Stimulated activated CD8-positive, alpha-beta memory T cell treated with anti-CD3 and anti-CD28 coated beads, Interleukin-4, amount 100 ng/mL, for 4 hours (primary cell): Measurements from ENCODE around the gene CYTH1.

Experiments used
- DNase-seq, 2 donors: peaks; one replicate each; pipeline ENCODE4 v3.0.0-alpha.2; 2020; ENCODE audit warnings: low read depth in 2 of 2, low spot score in 1 of 2

The CYTH1 gene

GRCh38 chr17:78653382-78653781 lies 128.7 kb downstream of the CYTH1 start:
- DNase-seq: no peak

DNA sequence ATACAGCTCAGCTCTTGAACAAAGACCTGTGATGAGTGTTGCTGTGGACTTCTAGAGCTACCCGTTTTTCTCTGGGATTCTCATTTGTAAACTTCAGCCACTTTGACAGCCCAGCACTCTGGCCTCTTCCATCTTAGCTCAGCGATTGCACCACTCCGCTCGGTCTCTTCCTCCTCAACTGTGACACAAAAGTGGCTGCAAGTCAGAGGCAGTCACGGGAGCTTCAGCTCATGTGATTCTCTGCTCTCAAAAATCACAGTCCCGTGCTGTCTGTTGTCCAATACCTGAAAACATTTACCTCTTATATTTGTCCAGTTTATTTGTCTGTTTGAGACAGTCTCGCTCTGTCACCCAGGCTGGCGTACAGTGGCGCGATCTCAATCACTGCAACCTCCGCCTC lies 129.2 kb downstream of the CYTH1 start:
- DNase-seq: no peak

GRCh38 chr17:78652024-78652423 lies 130.0 kb downstream of the CYTH1 start:
- no peak for DNase-seq

GRCh38 chr17:78651554-78651953 lies 130.5 kb downstream of the CYTH1 start:
- DNase-seq: no peak

DNA sequence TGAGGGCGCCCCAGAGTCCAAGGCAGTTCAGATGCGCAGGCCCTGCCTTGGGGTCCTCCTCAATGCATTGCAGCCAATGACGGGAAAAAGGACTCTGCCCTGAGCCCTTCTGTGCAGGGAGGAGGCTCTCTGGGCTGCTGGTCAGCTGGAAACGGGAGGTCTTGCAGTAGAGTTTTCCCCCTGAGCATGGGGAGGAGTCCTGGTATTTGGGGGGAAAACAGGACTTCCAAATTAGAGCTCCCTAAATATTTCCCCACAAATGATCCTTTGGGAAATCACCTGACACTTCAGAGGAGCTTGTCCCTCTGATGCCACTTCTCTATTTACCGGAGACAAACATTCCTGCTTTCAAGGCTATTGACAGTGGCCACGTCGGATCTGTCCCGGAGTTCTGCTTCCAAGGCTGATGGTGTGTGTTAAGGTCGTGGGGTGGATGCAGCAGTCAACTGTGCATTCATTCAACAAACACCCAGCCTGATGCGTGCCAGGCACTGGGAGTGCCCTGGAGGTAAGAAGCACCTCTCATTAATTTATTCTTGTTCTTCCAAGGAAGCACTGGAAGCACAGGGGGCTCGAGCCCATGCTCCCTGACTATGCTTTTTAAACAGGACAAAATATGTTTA lies 131.9 kb downstream of the CYTH1 start:
- no peak for DNase-seq

DNA sequence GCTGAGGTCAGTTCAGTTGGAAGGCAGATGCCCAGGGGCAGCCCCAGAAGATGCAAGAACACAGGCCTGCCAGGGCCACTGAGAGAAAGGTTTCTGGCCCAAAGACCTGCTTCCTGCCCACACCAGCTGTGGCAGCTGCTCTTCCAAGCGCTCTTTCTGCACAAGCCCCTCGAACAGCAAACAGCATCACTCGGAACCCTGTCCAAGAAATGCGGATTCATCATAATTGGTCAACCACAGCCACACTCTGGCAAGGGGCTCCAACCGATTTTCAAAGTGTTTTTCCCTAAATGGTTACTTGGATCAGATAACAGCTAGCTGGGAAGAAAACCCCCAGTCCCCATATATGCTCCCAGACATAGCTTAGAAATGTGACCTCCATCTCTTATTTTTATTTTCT lies 133.8 kb downstream of the CYTH1 start:
- no peak for DNase-seq

- DNase-seq: no peak
Measured at GRCh38 chr17:78647032-78647431, 135.0 kb downstream of the CYTH1 start.

DNA sequence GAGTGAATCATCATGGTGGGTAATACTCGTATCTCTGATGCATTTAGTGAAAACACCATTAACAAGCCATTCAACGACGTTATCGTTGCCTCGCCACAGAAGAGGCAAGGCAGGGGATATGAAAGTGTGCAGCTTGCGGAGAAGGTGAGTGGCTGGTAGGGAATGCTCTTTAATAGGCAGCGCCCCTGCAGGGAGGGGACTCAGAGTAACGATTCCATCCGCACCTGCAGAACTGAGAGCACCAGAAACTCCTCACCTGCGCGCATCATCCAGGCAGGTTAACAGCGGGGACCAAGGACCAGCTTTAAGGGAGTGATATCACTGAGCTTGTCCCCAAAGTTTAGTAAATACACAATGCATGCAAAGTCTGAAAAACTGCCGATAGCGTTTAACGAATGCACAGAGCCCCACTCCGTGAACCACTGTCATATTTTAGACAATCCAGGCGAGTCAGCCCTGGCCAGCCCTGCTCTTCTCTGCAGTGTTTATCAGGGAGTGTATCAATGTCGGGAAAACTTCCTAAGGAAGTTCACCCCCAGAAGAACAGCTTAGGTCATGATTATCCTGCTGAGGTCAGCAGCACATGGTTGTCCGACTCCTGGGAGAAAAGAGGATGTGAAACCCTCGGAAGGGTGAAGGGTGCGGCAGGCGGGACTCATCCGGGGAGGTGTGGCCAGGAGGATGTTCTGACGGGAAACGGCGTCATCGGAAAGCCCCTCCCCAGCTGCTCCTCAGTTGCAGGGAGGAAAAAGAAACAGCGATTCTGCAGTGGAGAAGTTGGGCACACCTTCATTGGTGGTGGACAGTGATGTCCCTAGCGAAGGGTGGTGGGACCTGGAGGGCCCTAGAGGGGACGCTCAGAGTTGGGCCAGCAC lies 136.4 kb downstream of the CYTH1 start:
- DNase-seq: peak; percentile 24 to 29

DNA sequence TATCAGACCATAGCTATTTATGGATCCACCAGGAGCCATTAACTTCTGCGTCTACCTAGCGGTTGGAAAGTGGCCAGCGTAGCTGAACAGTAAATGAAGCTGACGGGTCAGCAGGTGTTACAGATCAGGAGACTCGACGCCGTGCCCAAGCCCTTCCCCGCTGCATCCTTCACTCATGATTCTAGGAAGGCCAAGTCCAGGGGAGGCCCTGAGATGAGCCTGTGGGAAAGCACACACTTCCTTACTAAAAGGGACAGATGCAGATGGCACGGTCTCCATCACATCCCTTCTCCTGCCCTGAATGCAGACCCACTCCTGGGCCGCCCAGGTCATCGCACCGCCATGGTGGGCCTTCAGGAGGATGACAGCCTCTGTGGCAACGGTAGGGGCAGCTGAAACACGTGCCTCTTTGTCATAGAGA lies 137.1 kb downstream of the CYTH1 start:
- no peak for DNase-seq

GRCh38 chr17:78644224-78644623 lies 137.8 kb downstream of the CYTH1 start:
- no peak for DNase-seq

- DNase-seq: no peak
Measured at GRCh38 chr17:78643326-78643725, 138.7 kb downstream of the CYTH1 start.

- DNase-seq: no peak
Measured at GRCh38 chr17:78642707-78643106, 139.4 kb downstream of the CYTH1 start.

DNA sequence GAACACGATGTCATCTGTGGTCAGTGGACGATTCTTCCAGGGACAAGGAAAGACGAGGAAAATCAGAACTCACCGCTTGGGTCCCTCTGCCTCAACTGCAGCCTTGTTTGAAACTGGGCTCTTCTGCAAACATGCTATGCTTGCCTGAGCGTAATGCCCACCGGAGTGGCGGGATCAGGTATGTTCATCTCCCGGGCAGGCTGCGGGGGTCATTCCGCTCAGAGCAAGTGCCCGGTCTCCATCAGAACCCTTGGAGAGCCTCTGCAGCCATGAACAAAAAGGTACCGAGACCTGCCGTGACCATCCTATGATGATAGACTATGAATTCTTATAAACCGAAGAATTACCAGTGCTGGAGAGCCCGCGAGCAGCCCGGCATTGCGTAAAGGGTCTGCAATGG lies 140.4 kb downstream of the CYTH1 start:
- no peak for DNase-seq

DNA sequence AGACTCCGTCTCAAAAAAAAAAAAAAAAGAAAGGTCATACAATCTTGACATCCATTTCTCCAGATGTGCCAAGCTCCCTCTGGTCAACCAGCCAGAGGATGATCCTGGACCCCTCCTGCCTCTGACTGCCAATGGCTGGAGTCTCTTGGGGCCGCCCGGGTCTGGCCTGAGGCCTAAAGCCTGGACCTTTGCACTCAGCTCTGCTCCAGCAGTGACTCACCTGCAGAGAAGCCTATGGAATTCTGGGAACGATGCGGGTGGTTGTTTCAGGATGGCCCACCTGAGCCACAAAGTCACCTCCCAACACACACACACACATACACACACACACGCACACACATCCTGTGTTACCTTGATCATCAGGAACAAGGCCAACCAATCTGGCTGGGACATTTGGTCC lies 140.8 kb downstream of the CYTH1 start:
- no peak for DNase-seq

DNA sequence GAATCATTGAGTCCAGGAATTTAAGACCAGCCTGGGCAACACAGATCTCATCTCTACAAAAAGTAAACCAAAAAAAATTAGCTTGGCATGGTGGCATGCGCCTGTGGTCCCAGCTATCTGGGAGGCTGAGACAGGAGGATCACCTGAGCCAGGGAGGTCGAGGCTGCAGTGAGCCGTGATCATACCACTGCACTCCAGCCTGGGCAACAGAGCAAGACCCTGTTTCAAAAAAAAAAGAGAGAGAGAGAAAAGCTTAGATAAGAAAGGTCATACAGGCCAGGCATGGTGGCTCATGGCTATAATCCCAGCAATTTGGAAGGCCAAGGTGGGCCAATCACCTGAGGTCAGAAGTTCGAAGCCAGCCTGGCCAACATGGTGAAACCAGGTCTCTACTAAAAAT lies 141.4 kb downstream of the CYTH1 start:
- DNase-seq: no peak

DNA sequence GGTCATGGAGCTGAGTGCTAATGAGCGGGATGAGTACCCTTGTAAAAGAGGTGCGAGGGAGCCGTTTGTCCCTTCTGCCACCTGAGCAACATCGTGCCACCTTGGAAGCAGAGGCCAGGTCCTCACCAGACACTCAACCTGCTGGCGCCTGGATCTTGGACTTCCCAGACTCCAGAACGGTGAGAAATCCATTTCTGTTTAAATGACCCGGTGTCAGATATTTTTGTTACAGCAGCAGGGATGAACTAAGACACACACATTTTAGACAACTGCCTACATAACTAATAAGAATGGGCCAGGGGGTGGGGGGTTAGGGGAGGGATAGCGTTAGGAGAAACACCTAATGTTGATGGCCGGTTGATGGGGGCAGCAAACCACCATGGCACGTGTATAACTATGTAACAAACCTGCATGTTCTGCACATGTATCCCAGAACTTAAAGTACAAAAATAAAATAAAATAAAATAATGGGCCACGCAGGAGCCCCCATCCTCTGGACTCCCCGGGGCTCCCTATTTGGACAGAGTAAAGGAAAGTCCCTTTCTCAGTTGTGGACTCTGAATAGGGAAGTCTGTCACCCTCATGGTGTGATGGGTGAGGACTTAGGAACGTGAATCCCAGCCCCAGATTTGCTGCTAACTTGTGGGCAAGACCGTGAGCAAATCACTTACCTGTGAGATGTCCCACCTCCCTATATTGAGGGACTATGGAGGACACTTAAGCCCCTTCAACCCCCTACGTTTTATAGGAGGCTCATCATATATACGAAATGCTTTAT lies 144.2 kb downstream of the CYTH1 start:
- DNase-seq: no peak

- DNase-seq: no peak
Measured at GRCh38 chr17:78637146-78637545, 144.9 kb downstream of the CYTH1 start.

GRCh38 chr17:78634154-78634553 lies 147.9 kb downstream of the CYTH1 start:
- DNase-seq: no peak

DNA sequence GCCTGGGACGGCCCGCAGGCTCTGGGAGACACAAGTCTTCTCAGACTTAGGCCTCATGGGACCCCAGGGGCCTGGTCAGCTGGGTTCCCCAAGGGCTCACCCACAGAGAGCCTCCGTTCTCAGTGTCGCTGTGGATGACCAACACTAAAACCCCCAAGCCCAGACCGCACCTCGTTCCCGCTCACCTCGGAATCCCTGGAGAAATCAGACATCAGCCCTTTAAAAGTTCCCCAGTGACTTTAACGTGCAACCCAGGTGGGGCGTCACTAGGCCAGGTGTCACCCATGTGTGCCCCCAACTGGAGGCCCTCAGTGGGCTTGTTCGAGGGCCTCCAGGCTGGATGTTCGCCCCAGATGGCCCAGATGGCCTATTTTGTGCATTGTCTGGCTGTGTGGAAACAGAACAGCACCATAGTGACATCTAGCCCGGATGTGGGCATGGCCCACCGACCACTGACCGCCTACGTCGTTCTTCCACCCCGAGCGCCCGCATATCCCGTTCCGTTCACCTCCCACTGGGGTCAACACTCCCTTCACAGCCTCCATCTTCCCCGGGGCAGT lies 152.6 kb downstream of the CYTH1 start:
- DNase-seq: no peak

DNA sequence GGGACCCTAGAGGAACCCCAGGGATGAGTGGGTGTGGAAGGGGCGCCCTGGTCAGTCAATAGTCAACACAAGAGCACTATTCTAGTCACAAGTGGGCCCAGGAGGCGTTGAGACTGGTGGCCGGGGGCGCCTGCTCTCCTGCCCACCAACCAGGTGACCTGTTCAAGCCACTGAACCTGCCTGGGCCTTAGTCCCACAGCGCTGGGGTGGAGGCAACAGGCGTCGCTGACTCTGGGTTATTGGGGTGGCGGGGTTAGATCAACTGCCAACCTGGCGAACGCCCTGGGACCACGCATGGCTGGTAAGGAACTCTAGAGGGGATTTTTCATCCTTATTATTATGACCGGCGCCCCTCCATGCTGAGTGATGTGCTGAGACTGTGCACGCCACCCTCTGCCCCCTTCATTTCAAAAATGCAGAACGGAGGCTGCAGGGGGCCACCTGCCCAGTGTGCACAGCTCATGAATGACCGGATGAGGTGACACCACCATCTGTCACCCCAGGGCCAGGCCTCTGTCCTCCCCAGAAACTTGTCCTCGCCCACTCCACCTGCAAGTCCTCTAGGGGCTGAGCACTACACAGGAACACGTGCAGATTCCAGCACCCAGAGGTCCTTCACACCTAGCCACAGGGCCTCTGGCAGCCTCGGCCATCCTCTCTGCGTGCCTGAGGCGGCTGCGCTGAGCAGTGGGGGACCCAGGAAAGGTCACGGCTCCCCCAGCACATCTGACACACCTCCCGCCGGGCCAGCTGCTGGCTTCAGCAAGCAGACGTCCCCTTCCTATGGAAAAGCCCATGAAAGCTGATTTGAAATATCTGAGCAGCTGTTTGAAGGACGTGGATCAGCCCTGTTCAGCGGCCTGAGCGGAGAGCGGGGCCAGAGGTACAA lies 153.3 kb downstream of the CYTH1 start:
- no peak for DNase-seq
